ENCODE data around the gene FLVCR1.

Gene FLVCR1

GRCh38 chr1:212918824-212919223, 60.7 kb downstream of the FLVCR1 start:
- no peak overlapping the region for H3K4me2 ChIP-seq (ENCODE audit: low read length)
- no peak overlapping the region for H3K4me3 ChIP-seq (ENCODE audit: low read length)
- no peaks in the 10 kb centered on the region for H3K36me3 ChIP-seq (ENCODE audit: insufficient read depth, low read length)
- peaks cover 6% of the 10 kb centered on the region for H3K4me1 ChIP-seq (ENCODE audit: control insufficient read depth, insufficient read depth, low read length)
- H3K9me3 ChIP-seq (replicated peaks; ENCODE audit: low read length), result no peaks in the 10 kb centered on the region
- H3K9ac ChIP-seq (ENCODE audit: low read depth, low read length), result no peak overlapping the region
- H3K27me3 ChIP-seq (ENCODE audit: control insufficient read depth, insufficient read depth, low read length), result peaks cover 30% of the 10 kb centered on the region

- Histone ChIP-seq H3K4me1 (ENCODE audit: control insufficient read depth, insufficient read depth, low read length) (peaks cover 15% of the 10 kb centered on the region), H3K9ac (ENCODE audit: low read depth, low read length) (no peak overlapping the region), H3K4me3 (ENCODE audit: low read length) (no peak overlapping the region), H3K27me3 (ENCODE audit: control insufficient read depth, insufficient read depth, low read length) (peaks cover 30% of the 10 kb centered on the region), H3K4me2 (ENCODE audit: low read length) (no peak overlapping the region), H3K9me3 (replicated peaks; ENCODE audit: low read length) (no peaks in the 10 kb centered on the region), H3K36me3 (ENCODE audit: insufficient read depth, low read length) (no peaks in the 10 kb centered on the region)
Measured at GRCh38 chr1:212920246-212920645, 62.2 kb downstream of the FLVCR1 start.

- Histone ChIP-seq H3K9me3 (replicated peaks; ENCODE audit: low read length) (no peaks in the 10 kb centered on the region), H3K9ac (ENCODE audit: low read depth, low read length) (no peak overlapping the region), H3K27me3 (ENCODE audit: control insufficient read depth, insufficient read depth, low read length) (peaks cover 30% of the 10 kb centered on the region), H3K36me3 (ENCODE audit: insufficient read depth, low read length) (no peaks in the 10 kb centered on the region), H3K4me2 (ENCODE audit: low read length) (no peak overlapping the region), H3K4me1 (ENCODE audit: control insufficient read depth, insufficient read depth, low read length) (peaks cover 19% of the 10 kb centered on the region), H3K4me3 (ENCODE audit: low read length) (no peak overlapping the region)
Measured at GRCh38 chr1:212920896-212921295, 62.8 kb downstream of the FLVCR1 start.

GRCh38 chr1:212922016-212922415, 63.9 kb downstream of the FLVCR1 start:
- no peaks in the 10 kb centered on the region for H3K36me3 ChIP-seq (ENCODE audit: insufficient read depth, low read length)
- H3K4me3 ChIP-seq (ENCODE audit: low read length), result no peak overlapping the region
- H3K27me3 ChIP-seq (ENCODE audit: control insufficient read depth, insufficient read depth, low read length), result peaks cover 28% of the 10 kb centered on the region
- no peak overlapping the region for H3K4me2 ChIP-seq (ENCODE audit: low read length)
- H3K4me1 ChIP-seq (ENCODE audit: control insufficient read depth, insufficient read depth, low read length), result peaks cover 13% of the 10 kb centered on the region
- H3K9ac ChIP-seq (ENCODE audit: low read depth, low read length), result no peak overlapping the region
- no peaks in the 10 kb centered on the region for H3K9me3 ChIP-seq (replicated peaks; ENCODE audit: low read length)

GRCh38 chr1:212926372-212926771, 68.3 kb downstream of the FLVCR1 start:
- Histone ChIP-seq H3K4me1 (ENCODE audit: control insufficient read depth, insufficient read depth, low read length) (peaks cover 13% of the 10 kb centered on the region), H3K9ac (ENCODE audit: low read depth, low read length) (no peak overlapping the region), H3K27me3 (ENCODE audit: control insufficient read depth, insufficient read depth, low read length) (peaks cover 8% of the 10 kb centered on the region), H3K36me3 (ENCODE audit: insufficient read depth, low read length) (no peaks in the 10 kb centered on the region), H3K4me3 (ENCODE audit: low read length) (no peak overlapping the region), H3K9me3 (replicated peaks; ENCODE audit: low read length) (no peaks in the 10 kb centered on the region), H3K4me2 (ENCODE audit: low read length) (no peak overlapping the region)

- Histone ChIP-seq H3K4me1 (ENCODE audit: control insufficient read depth, insufficient read depth, low read length) (peaks cover 13% of the 10 kb centered on the region), H3K36me3 (ENCODE audit: insufficient read depth, low read length) (no peaks in the 10 kb centered on the region), H3K4me3 (ENCODE audit: low read length) (no peak overlapping the region), H3K9me3 (replicated peaks; ENCODE audit: low read length) (no peaks in the 10 kb centered on the region), H3K27me3 (ENCODE audit: control insufficient read depth, insufficient read depth, low read length) (peaks cover under 1% of the 10 kb centered on the region), H3K4me2 (ENCODE audit: low read length) (no peak overlapping the region), H3K9ac (ENCODE audit: low read depth, low read length) (no peak overlapping the region)
Measured at GRCh38 chr1:212928323-212929291, 70.5 kb downstream of the FLVCR1 start.

GRCh38 chr1:212930986-212931678, 73.1 kb downstream of the FLVCR1 start:
- Histone ChIP-seq H3K4me3 (ENCODE audit: low read length) (no peak overlapping the region), H3K9me3 (replicated peaks; ENCODE audit: low read length) (no peaks in the 10 kb centered on the region), H3K4me1 (ENCODE audit: control insufficient read depth, insufficient read depth, low read length) (no peaks in the 10 kb centered on the region), H3K9ac (ENCODE audit: low read depth, low read length) (no peak overlapping the region), H3K27me3 (ENCODE audit: control insufficient read depth, insufficient read depth, low read length) (peaks cover 7% of the 10 kb centered on the region), H3K36me3 (ENCODE audit: insufficient read depth, low read length) (no peaks in the 10 kb centered on the region), H3K4me2 (ENCODE audit: low read length) (no peak overlapping the region)

- H3K36me3 ChIP-seq (ENCODE audit: insufficient read depth, low read length), result no peaks in the 10 kb centered on the region
- H3K4me1 ChIP-seq (ENCODE audit: control insufficient read depth, insufficient read depth, low read length), result no peaks in the 10 kb centered on the region
- no peaks in the 10 kb centered on the region for H3K9me3 ChIP-seq (replicated peaks; ENCODE audit: low read length)
- peaks cover 7% of the 10 kb centered on the region for H3K27me3 ChIP-seq (ENCODE audit: control insufficient read depth, insufficient read depth, low read length)
- no peak overlapping the region for H3K4me3 ChIP-seq (ENCODE audit: low read length)
- no peak overlapping the region for H3K9ac ChIP-seq (ENCODE audit: low read depth, low read length)
- H3K4me2 ChIP-seq (ENCODE audit: low read length), result no peak overlapping the region
Measured at GRCh38 chr1:212933815-212934471, 75.9 kb downstream of the FLVCR1 start.

GRCh38 chr1:212935387-212935981, 77.4 kb downstream of the FLVCR1 start:
- H3K4me1 ChIP-seq (ENCODE audit: control insufficient read depth, insufficient read depth, low read length), result no peaks in the 10 kb centered on the region
- H3K4me3 ChIP-seq (ENCODE audit: low read length), result no peak overlapping the region
- H3K27me3 ChIP-seq (ENCODE audit: control insufficient read depth, insufficient read depth, low read length), result peaks cover 7% of the 10 kb centered on the region
- no peak overlapping the region for H3K4me2 ChIP-seq (ENCODE audit: low read length)
- H3K9me3 ChIP-seq (replicated peaks; ENCODE audit: low read length), result peaks cover 4% of the 10 kb centered on the region
- no peak overlapping the region for H3K9ac ChIP-seq (ENCODE audit: low read depth, low read length)
- H3K36me3 ChIP-seq (ENCODE audit: insufficient read depth, low read length), result no peaks in the 10 kb centered on the region

GRCh38 chr1:212937034-212937433, 79.0 kb downstream of the FLVCR1 start:
- Histone ChIP-seq H3K4me1 (ENCODE audit: control insufficient read depth, insufficient read depth, low read length) (no peaks in the 10 kb centered on the region), H3K4me2 (ENCODE audit: low read length) (no peak overlapping the region)

GRCh38 chr1:212938846-212939245, 80.8 kb downstream of the FLVCR1 start:
- no peaks in the 10 kb centered on the region for H3K4me1 ChIP-seq (ENCODE audit: control insufficient read depth, insufficient read depth, low read length)
- H3K27me3 ChIP-seq (ENCODE audit: control insufficient read depth, insufficient read depth, low read length), result peaks cover 5% of the 10 kb centered on the region
- H3K9ac ChIP-seq (ENCODE audit: low read depth, low read length), result no peak overlapping the region
- H3K4me2 ChIP-seq (ENCODE audit: low read length), result no peak overlapping the region
- H3K36me3 ChIP-seq (ENCODE audit: insufficient read depth, low read length), result no peaks in the 10 kb centered on the region
- peaks cover 4% of the 10 kb centered on the region for H3K9me3 ChIP-seq (replicated peaks; ENCODE audit: low read length)
- no peak overlapping the region for H3K4me3 ChIP-seq (ENCODE audit: low read length)

More at GRCh38 chr1:212937034-212937433, 79.0 kb downstream of the FLVCR1 start:
- Histone ChIP-seq H3K36me3 (ENCODE audit: insufficient read depth, low read length) (no peaks in the 10 kb centered on the region), H3K9me3 (replicated peaks; ENCODE audit: low read length) (peaks cover 4% of the 10 kb centered on the region), H3K27me3 (ENCODE audit: control insufficient read depth, insufficient read depth, low read length) (peaks cover 7% of the 10 kb centered on the region), H3K4me3 (ENCODE audit: low read length) (no peak overlapping the region), H3K9ac (ENCODE audit: low read depth, low read length) (no peak overlapping the region)

Measured in skeletal muscle satellite cell (primary cell).